Spleen (tissue), 7 donors: ENCODE results near the gene ZCCHC12.

Source experiments
- POLR2AphosphoS5 ChIP-seq, 3 donors: sonication (generic); formaldehyde crosslinking; IDR thresholded peaks; one replicate each; pipeline ENCODE4 v1.5.1; 2017; ENCODE audit warnings: antibody characterized with exemption in 3 of 3
- TF ChIP-seq, protein P1 (sequence below), 11 experiments: fragments of 200-600 bp in 7 of 11; fragments of 450-650 bp in 4 of 11; sonication (generic) in 4 of 11; IDR thresholded peaks in 8 of 11; conservative IDR thresholded peaks in 3 of 11; 1 replicate in 7 of 11; 2 replicates in 4 of 11; pipeline versions ENCODE4 v1.4.0 to v1.8.0; 2016 to 2021; ENCODE audit warnings: antibody characterized with exemption in 11 of 11, inconsistent platforms in 4 of 11, mild to moderate bottlenecking in 1 of 11
- donor health status: DM: no; HTN: no; CAD: no; lungs with moderate emphysema.
- donor health status: DM: no; HTN: no; CAD: no.
- donor health status: DM: no; HTN: no; CAD: no.

DNA sequence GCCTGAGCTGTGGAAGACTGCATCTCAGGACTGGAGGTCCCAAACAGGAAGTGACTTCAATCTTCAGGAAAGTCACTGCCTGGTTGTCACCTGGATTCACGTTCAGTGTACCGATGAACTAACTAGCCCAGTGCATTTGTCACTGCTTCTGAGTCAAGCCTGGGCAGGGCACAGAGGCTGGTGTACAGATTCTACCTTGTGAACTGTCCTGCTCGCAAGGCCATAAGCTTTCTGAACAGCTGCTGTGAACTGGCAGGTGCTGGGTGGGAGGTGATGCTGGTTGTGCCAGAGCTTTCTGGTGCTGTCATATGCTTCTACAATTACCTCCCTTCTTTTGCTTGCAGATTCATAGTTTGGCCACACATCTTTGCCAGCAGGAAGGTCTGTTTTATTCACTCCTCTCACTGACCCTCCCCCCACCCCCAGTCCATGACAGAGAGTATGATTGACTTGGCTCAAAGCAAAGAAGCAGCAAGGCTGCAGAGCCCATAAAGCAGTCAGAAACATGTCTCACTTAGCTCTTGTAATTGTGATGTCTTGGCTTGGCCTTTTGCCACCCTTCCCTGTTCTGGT, 40.5 kb downstream of the ZCCHC12 start:
- TF ChIP-seq POLR2AphosphoS5 (IDR thresholded peaks at IDR 0.05) = no peak
- TF ChIP-seq, protein P1, sequence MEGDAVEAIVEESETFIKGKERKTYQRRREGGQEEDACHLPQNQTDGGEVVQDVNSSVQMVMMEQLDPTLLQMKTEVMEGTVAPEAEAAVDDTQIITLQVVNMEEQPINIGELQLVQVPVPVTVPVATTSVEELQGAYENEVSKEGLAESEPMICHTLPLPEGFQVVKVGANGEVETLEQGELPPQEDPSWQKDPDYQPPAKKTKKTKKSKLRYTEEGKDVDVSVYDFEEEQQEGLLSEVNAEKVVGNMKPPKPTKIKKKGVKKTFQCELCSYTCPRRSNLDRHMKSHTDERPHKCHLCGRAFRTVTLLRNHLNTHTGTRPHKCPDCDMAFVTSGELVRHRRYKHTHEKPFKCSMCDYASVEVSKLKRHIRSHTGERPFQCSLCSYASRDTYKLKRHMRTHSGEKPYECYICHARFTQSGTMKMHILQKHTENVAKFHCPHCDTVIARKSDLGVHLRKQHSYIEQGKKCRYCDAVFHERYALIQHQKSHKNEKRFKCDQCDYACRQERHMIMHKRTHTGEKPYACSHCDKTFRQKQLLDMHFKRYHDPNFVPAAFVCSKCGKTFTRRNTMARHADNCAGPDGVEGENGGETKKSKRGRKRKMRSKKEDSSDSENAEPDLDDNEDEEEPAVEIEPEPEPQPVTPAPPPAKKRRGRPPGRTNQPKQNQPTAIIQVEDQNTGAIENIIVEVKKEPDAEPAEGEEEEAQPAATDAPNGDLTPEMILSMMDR (IDR thresholded peaks at IDR 0.05 in 8 of 11, conservative IDR thresholded peaks at IDR 0.05 in 3 of 11) = no peak
